NCI-H1694 (cell line): ENCODE measurements around the gene RAB1B.

Experiments used
- DNase-seq: peaks from one replicate; lab custom pipeline; 2025; lab: John Stamatoyannopoulos, UW

Gene RAB1B

GRCh38 chr11:66268244-66268951, at the start of gene RAB1B:
Gene RAB1B, plus strand, starts transcription at chr11:66268639. Its CDS starts 41 bp downstream, at chr11:66268680.
- peak; percentile 98 for DNase-seq

GRCh38 chr11:66218846-66219620, 49.4 kb upstream of the RAB1B start:
- no peak for DNase-seq

- DNase-seq: no peak
Observed at GRCh38 chr11:66219846-66220565, 48.4 kb upstream of the RAB1B start.

GRCh38 chr11:66220566-66220935, 47.9 kb upstream of the RAB1B start:
- DNase-seq: no peak

- DNase-seq: no peak
Observed at GRCh38 chr11:66221012-66221411, 47.4 kb upstream of the RAB1B start.

- no peak for DNase-seq
Observed at GRCh38 chr11:66221726-66222236, 46.7 kb upstream of the RAB1B start.

GRCh38 chr11:66222358-66223149, 45.9 kb upstream of the RAB1B start:
- peak; percentile 86 for DNase-seq

- no peak for DNase-seq
Observed at GRCh38 chr11:66224226-66224855, 44.1 kb upstream of the RAB1B start.

- no peak for DNase-seq
Observed at GRCh38 chr11:66225066-66225465, 43.4 kb upstream of the RAB1B start.

- DNase-seq: no peak
Observed at GRCh38 chr11:66226101-66226500, 42.3 kb upstream of the RAB1B start.

GRCh38 chr11:66227700-66228099, 40.7 kb upstream of the RAB1B start:
- DNase-seq: no peak

- DNase-seq: no peak
Observed at GRCh38 chr11:66228521-66228920, 39.9 kb upstream of the RAB1B start.

GRCh38 chr11:66230156-66230555, 38.3 kb upstream of the RAB1B start:
- no peak for DNase-seq

- DNase-seq: no peak
Observed at GRCh38 chr11:66230978-66231377, 37.5 kb upstream of the RAB1B start.

- no peak for DNase-seq
Observed at GRCh38 chr11:66231561-66231960, 36.9 kb upstream of the RAB1B start.

- no peak for DNase-seq
Observed at GRCh38 chr11:66232769-66233168, 35.7 kb upstream of the RAB1B start.

GRCh38 chr11:66233301-66233700, 35.1 kb upstream of the RAB1B start:
- no peak for DNase-seq

- DNase-seq: no peak
Observed at GRCh38 chr11:66235141-66235540, 33.3 kb upstream of the RAB1B start.

- no peak for DNase-seq
Observed at GRCh38 chr11:66237867-66238266, 30.6 kb upstream of the RAB1B start.

GRCh38 chr11:66238786-66239413, 29.5 kb upstream of the RAB1B start:
- DNase-seq: no peak

GRCh38 chr11:66239511-66239910, 28.9 kb upstream of the RAB1B start:
- DNase-seq: no peak
